ENCODE data around the gene E2F1.

E2F1 gene

GRCh38 chr20:33686100-33686983 is at the start of gene E2F1:
Gene E2F1, minus strand, starts transcription at chr20:33686385. Its CDS starts 121 bp downstream, at chr20:33686264.
- H3K4me1 ChIP-seq (ENCODE audit: insufficient read depth, low read length) = peaks cover 24% of the 10 kb centered on the region
- H3K36me3 ChIP-seq (ENCODE audit: insufficient read depth, low read length) = no peaks in the 10 kb centered on the region
- H3K4me3 ChIP-seq (ENCODE audit: low read length) = peak within 1 kb of the TSS; percentile 68
- H3K27me3 ChIP-seq (ENCODE audit: insufficient read depth, low read length) = no peaks in the 10 kb centered on the region
- H3K9me3 ChIP-seq (ENCODE audit: low read length) = no peaks in the 10 kb centered on the region
- H2AFZ ChIP-seq (ENCODE audit: low read depth, low read length) = peak within 1 kb of the TSS; percentile 50

GRCh38 chr20:33733654-33734576 is 47.7 kb upstream of the E2F1 start:
- H3K36me3 ChIP-seq (ENCODE audit: insufficient read depth, low read length) = no peaks in the 10 kb centered on the region
- H3K9me3 ChIP-seq (ENCODE audit: low read length) = peaks cover 7% of the 10 kb centered on the region
- H3K4me3 ChIP-seq (ENCODE audit: low read length) = no peak overlapping the region
- peaks cover 8% of the 10 kb centered on the region for H3K4me1 ChIP-seq (ENCODE audit: insufficient read depth, low read length)
- H2AFZ ChIP-seq (ENCODE audit: low read depth, low read length) = no peak overlapping the region
- H3K27me3 ChIP-seq (ENCODE audit: insufficient read depth, low read length) = no peaks in the 10 kb centered on the region

GRCh38 chr20:33732166-33732970 is 46.2 kb upstream of the E2F1 start:
- Histone ChIP-seq H3K36me3 (ENCODE audit: insufficient read depth, low read length) (no peaks in the 10 kb centered on the region), H3K9me3 (ENCODE audit: low read length) (peaks cover 7% of the 10 kb centered on the region), H3K27me3 (ENCODE audit: insufficient read depth, low read length) (no peaks in the 10 kb centered on the region), H3K4me1 (ENCODE audit: insufficient read depth, low read length) (peaks cover 8% of the 10 kb centered on the region), H3K4me3 (ENCODE audit: low read length) (peak overlapping the region; percentile 42), H2AFZ (ENCODE audit: low read depth, low read length) (peak overlapping the region; percentile 80)

GRCh38 chr20:33731693-33732165 is 45.5 kb upstream of the E2F1 start, which contains the start of gene ZNF341:
Gene ZNF341, plus strand, starts transcription at chr20:33731996. Its CDS starts 26 bp downstream, at chr20:33732022.
- Histone ChIP-seq H3K27me3 (ENCODE audit: insufficient read depth, low read length) (no peaks in the 10 kb centered on the region), H3K4me3 (ENCODE audit: low read length) (peak within 1 kb of the TSS; percentile 42), H3K9me3 (ENCODE audit: low read length) (peaks cover 4% of the 10 kb centered on the region), H3K4me1 (ENCODE audit: insufficient read depth, low read length) (peaks cover 8% of the 10 kb centered on the region), H3K36me3 (ENCODE audit: insufficient read depth, low read length) (no peaks in the 10 kb centered on the region), H2AFZ (ENCODE audit: low read depth, low read length) (peak within 1 kb of the TSS; percentile 80)

GRCh38 chr20:33730946-33731692 is 44.9 kb upstream of the E2F1 start:
- Histone ChIP-seq H3K4me1 (ENCODE audit: insufficient read depth, low read length) (peaks cover 8% of the 10 kb centered on the region), H3K9me3 (ENCODE audit: low read length) (no peaks in the 10 kb centered on the region), H3K4me3 (ENCODE audit: low read length) (peak overlapping the region; percentile 15), H3K36me3 (ENCODE audit: insufficient read depth, low read length) (no peaks in the 10 kb centered on the region), H2AFZ (ENCODE audit: low read depth, low read length) (peak overlapping the region; percentile 74), H3K27me3 (ENCODE audit: insufficient read depth, low read length) (no peaks in the 10 kb centered on the region)

- no peak overlapping the region for H3K4me3 ChIP-seq (ENCODE audit: low read length)
- H2AFZ ChIP-seq (ENCODE audit: low read depth, low read length) = no peak overlapping the region
- H3K9me3 ChIP-seq (ENCODE audit: low read length) = no peaks in the 10 kb centered on the region
- peaks cover 6% of the 10 kb centered on the region for H3K4me1 ChIP-seq (ENCODE audit: insufficient read depth, low read length)
- no peaks in the 10 kb centered on the region for H3K36me3 ChIP-seq (ENCODE audit: insufficient read depth, low read length)
- no peaks in the 10 kb centered on the region for H3K27me3 ChIP-seq (ENCODE audit: insufficient read depth, low read length)
Measured at GRCh38 chr20:33729101-33729500, 42.9 kb upstream of the E2F1 start.

GRCh38 chr20:33728463-33728862 is 42.3 kb upstream of the E2F1 start:
- H2AFZ ChIP-seq (ENCODE audit: low read depth, low read length) = no peak overlapping the region
- no peaks in the 10 kb centered on the region for H3K36me3 ChIP-seq (ENCODE audit: insufficient read depth, low read length)
- no peak overlapping the region for H3K4me3 ChIP-seq (ENCODE audit: low read length)
- no peaks in the 10 kb centered on the region for H3K27me3 ChIP-seq (ENCODE audit: insufficient read depth, low read length)
- peaks cover 4% of the 10 kb centered on the region for H3K4me1 ChIP-seq (ENCODE audit: insufficient read depth, low read length)
- no peaks in the 10 kb centered on the region for H3K9me3 ChIP-seq (ENCODE audit: low read length)

GRCh38 chr20:33727806-33728205 is 41.6 kb upstream of the E2F1 start:
- Histone ChIP-seq H3K4me3 (ENCODE audit: low read length) (no peak overlapping the region), H2AFZ (ENCODE audit: low read depth, low read length) (no peak overlapping the region), H3K9me3 (ENCODE audit: low read length) (no peaks in the 10 kb centered on the region), H3K36me3 (ENCODE audit: insufficient read depth, low read length) (no peaks in the 10 kb centered on the region), H3K27me3 (ENCODE audit: insufficient read depth, low read length) (no peaks in the 10 kb centered on the region), H3K4me1 (ENCODE audit: insufficient read depth, low read length) (peaks cover 4% of the 10 kb centered on the region)

GRCh38 chr20:33727115-33727479 is 40.9 kb upstream of the E2F1 start:
- Histone ChIP-seq H3K36me3 (ENCODE audit: insufficient read depth, low read length) (no peaks in the 10 kb centered on the region), H3K4me1 (ENCODE audit: insufficient read depth, low read length) (no peaks in the 10 kb centered on the region), H3K9me3 (ENCODE audit: low read length) (no peaks in the 10 kb centered on the region), H3K4me3 (ENCODE audit: low read length) (no peak overlapping the region), H2AFZ (ENCODE audit: low read depth, low read length) (no peak overlapping the region), H3K27me3 (ENCODE audit: insufficient read depth, low read length) (no peaks in the 10 kb centered on the region)

GRCh38 chr20:33725607-33726264 is 39.6 kb upstream of the E2F1 start:
- Histone ChIP-seq H2AFZ (ENCODE audit: low read depth, low read length) (no peak overlapping the region), H3K9me3 (ENCODE audit: low read length) (no peaks in the 10 kb centered on the region), H3K4me3 (ENCODE audit: low read length) (no peak overlapping the region), H3K27me3 (ENCODE audit: insufficient read depth, low read length) (no peaks in the 10 kb centered on the region), H3K36me3 (ENCODE audit: insufficient read depth, low read length) (no peaks in the 10 kb centered on the region), H3K4me1 (ENCODE audit: insufficient read depth, low read length) (no peaks in the 10 kb centered on the region)

- Histone ChIP-seq H3K4me3 (ENCODE audit: low read length) (no peak overlapping the region), H2AFZ (ENCODE audit: low read depth, low read length) (no peak overlapping the region), H3K36me3 (ENCODE audit: insufficient read depth, low read length) (no peaks in the 10 kb centered on the region), H3K27me3 (ENCODE audit: insufficient read depth, low read length) (no peaks in the 10 kb centered on the region), H3K4me1 (ENCODE audit: insufficient read depth, low read length) (no peaks in the 10 kb centered on the region), H3K9me3 (ENCODE audit: low read length) (no peaks in the 10 kb centered on the region)
Measured at GRCh38 chr20:33724439-33725094, 38.4 kb upstream of the E2F1 start.
